ENCODE measurements around the gene FBXO24.
A peak's percentile ranks its signal among the peaks of the same experiment; 100 is the strongest.

Gene FBXO24

DNA sequence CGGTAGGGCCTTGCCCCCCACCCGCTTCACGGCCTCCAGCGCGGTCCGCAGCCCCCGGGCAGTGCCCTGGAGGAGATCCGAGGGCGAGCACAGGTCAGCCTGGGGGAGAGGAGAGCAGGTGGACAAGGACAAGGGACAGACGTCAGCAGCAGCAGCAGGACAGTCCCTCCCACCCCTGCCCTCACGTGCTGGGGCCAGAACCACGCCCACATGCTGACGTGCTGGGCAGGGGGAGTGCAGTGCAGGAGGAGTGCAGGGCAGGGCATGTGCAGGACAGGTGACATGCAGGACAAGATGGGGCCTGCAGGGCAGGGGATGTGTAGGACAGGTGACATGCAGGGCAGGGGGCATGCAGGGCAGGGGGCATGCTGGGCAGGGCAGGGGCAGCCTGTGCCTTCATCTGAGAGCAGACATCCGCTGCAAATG is 10.9 kb upstream of the FBXO24 start:
- no peak for DNase-seq

DNA sequence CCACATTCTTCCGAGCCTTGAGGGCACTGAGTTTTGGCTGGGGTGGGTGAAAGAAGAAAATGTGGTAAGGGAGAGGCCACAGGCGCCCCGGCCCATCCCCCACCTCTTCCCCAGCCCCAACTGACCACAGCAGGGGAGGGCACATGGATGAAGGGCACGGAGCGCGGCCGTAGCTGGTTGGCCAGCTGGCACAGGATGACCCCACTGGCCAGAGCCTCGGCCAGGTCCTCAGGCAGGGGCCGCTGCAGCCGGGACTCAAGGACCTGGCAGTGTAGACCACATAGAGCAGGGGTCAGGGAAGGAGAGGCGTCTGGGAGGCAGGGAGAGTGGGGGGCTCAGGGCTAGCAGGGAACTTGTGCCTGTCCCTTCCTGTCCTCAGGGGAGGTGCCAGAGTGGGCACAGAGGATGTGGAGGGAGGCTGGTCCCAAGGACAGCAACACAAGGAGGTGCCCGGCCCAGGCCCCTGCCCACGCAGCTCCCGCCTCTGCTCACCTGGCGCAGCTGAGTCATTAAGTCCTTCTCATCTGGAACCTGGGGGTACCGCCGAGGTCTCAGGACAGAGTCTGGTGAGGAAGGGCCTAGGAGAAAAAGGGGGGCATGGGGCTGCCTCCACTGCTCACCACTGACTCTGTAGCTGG is 10.3 kb upstream of the FBXO24 start:
- DNase-seq: no peak

GRCh38 chr7:100576384-100576993 is 9.6 kb upstream of the FBXO24 start:
- DNase-seq: no peak

DNA sequence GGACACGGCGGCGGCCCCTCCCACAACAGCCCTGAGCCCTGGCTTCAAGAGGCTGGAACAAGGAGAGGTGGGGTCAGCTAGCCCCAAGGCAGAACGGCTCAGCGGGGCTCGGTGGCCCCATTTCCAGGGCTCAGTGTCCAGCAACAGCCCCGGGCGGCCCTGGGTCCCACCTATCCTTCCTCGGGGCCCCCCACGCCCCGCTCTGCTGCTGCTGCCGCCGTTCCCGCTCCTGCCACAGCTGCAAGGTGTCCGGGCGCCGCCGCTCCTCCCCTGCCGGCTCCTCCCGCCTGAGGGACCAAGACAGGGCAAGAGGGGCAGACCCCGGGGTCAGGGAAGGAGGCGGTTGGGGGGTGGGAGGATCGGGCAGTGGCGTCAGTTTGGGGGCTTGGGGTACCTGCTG is 9.0 kb upstream of the FBXO24 start:
- no peak for DNase-seq

GRCh38 chr7:100577507-100577906 is 8.6 kb upstream of the FBXO24 start:
- DNase-seq: no peak

DNA sequence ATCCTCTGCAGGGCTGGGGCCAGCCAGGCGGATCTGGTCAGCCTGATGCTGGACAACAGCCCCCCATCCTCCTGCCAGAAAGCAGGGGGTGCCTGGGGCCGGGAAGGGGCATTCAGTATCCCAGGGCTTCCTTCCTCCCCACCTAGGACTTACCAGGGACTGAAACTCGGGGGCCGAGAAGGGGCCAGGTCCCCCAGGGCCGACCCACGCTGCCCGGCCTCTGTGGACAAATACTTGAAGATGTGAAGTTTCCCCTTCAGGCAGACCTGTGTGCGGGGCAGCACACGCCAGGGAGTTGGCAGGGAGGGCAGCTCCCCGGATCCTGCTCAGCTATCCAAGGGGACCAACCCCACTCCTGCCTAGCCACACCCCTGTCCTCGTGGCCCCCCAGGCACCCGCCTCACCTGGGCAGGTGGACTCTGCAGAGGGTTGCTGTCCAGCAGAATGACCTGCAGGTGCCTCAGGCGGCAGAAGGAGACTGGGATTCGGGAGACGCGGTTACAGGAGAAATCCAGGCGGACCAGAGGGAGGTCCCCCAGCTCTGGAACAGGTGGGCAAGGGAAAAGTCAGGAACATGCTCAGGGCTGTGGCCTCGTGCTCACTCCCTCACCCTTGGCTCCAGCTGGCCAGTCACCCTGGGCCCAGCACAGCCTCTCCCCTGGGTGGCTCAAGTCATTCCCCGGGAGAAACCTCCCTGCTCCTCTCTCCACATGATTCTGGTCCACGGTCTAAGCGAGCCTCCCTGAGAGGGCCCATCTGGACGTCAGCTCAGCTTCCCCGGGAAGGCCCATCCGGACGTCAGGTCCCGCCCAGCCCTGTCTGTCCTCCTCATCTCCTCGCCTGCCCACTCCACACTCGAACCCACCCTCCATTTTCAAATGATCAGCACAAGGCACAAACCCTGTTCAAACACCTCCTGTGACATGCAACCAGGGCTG is 7.6 kb upstream of the FBXO24 start:
- DNase-seq: no peak

DNA sequence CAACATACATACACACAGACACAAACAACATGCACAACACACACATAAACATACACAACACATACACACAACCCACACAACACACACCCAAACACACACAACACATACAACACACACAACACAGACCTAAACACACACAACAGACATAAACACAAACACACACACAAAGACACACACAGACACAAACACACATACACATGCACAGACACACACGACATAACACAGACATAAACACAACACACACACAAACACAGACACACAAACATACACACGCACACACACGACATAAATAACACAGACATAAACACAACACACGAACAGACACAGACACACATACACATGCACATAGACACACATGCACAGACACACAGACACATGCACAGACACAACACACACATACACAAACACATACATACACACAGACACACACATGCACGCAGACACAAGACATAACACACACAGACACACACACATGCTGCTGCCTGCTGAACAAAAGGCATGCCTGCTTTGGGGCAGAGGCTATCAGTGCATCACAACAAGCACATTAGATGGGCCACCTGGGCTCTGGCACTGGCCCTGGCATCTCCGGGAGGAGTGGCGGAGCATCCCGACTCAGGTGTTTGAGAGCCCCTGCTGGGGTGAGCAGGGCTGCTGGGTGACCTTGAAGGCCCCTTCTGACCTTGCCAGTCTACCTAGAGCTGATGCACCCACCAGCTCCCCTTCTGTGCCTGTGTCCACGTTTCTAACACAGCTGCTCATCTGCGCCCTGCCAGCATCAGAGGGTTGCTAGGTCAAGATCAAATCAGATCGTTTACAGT is 5.5 kb upstream of the FBXO24 start:
- DNase-seq: no peak

DNA sequence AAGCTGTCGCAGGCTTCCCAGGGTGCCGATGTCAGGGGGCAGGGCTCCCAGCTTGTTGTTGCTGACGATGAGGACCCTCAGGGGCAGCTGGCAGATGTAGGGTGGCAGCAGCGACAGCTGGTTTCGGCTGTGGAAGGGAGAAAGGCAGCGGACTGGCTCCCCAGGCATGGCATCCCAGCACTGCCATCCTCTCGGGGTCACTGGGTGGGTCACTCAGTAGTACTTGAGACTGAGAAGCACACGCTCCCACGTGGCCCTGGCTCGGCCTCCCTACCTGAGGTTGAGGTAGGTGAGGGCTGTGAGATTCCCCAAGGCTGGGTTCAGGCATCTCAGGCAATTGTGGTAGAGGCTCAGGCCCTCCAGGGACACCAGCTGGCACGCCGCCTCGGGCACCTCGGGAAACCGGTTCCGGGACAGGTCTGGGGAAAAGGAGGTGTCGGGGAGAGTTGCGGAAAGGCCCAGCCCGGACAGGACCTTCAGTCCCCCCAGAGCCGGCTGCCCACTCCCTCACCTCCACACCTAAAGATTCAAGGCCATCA is 4.0 kb upstream of the FBXO24 start:
- DNase-seq: no peak

DNA sequence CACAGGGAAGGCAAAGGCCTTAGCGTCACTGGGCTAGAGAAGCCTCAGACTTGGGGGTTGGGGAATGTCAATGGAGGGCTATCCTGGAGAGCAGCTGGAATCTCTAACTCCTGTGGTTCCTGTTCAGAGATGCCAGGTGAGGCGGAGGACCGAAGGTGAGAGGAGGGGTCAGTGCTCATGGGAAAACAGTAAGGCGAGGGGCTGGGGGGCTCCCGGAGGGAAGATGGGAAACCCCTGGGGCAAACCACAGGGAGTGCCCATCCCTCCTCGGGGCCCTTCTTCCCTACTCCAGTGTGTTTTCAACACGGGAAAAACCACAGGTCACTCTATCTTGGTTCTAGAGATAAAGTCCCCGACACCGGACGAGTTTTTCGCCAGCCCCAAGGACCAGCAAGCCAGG is 3.5 kb upstream of the FBXO24 start:
- no peak for DNase-seq

DNA sequence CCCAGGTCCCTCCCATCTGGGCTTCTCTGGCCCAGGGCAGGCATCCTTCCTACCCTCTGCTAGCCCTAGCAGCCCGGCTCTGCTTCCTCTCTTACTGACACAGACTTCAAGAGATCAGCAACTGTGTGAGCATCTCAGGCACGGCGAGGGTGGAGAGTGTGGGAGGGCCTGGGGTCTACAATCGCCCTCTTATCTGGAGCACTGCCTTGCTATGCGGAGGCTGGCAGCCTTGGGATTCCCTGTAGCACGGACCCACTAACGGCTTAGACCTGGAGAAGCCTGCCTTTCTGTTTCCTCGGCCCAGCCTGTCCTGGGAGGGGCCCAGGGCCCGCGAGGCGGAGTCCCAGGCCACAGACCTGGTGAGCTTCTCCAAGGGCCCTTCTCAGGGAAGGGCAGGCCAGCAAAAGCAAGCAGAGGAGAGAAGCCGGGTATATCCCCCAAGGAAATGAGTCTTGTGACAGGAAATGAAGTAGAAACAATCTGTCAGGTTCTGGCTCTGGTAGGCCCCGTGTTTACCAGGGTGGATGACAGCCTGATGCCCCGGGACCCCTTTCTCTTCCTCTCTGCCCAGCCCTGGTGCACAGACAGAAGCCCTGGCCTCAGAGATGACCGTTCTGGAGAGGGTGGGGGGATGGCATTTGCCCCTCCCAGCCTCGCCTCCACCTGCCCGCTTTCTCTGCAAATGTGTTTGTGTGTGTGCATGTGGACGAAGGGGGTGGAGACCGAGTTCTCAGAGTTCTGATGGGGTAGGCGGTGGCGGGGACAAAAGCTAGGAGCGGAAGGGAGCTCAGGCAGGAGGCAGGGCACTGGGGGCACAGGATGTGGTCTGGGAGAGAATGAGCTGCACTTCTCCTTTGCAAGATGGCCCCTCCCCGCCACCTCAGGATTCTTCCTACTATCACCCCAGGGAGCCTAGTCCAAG is 2.7 kb upstream of the FBXO24 start:
- no peak for DNase-seq

DNA sequence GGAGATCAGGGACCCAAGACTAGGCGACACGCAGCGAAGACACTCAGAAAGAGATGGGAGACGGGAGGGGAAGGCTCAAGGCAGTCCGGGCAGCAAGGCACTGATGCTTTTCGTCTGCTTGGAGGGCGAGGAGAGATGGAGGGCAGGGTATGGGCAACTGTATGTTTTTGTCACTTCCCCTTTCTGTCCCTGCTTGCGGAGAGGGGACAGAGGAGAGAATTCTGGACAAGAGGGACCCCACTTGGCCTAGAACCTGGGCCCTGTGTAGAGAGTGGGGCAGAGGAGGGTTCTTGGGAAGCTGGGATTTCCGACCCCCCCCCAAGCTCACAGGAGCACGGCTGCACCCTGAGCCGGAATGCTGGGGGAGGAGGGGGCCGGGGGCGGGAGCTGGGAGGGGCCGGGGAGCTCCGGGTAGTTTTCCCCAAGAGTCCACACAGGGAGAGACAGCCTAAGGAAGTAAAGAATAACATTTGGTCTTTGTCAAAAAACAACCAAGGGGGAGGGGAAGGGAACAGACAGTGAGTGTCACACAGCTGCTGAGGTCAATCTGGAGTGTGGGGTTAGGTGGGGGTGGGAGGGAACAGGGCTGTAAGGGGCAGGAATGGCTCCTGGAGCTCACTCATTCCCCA is 2.0 kb upstream of the FBXO24 start:
- DNase-seq: no peak

GRCh38 chr7:100584683-100585510 is 1.2 kb upstream of the FBXO24 start:
- DNase-seq: peak; percentile 51

GRCh38 chr7:100585511-100586265 is 440 bp upstream of the FBXO24 start, which contains the start of gene LRCH4:
Gene LRCH4 (minus strand): TSS chr7:100586129. CDS start chr7:100586100, 29 bp downstream.
- DNase-seq: no peak

GRCh38 chr7:100588438-100588837 is 2.3 kb downstream of the FBXO24 start:
- DNase-seq: no peak

DNA sequence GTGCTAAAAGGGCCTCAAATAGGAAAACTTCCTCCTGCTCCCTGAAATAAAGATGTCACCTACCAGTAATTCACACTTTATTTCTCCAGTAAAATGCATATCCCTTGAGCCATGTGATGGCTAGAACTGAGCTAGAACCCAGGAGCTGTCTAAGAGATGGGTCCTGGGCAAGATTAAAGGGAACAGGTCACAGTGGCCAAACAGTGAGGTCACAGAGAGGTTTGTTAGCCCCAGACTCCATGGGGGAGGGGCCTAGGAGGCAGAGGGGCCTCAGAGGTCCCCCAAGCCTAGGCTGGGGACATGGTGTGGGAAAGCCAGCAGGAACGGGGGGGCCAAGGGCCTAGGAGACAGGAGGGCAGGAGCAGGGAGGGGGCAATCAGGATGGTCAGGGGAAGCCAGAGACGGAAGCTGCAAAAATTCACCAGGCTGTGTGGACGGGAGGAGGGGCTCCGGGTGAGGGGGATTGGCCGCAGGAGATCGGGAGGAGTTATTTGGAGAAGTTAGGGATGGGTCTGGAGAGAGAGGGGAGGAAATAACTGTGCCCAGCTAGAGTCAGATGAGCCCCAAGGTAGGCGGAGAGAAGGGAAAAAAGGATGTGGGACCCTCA is 3.3 kb downstream of the FBXO24 start:
- DNase-seq: no peak

GRCh38 chr7:100590077-100590737 is 4.1 kb downstream of the FBXO24 start:
- DNase-seq: no peak

DNA sequence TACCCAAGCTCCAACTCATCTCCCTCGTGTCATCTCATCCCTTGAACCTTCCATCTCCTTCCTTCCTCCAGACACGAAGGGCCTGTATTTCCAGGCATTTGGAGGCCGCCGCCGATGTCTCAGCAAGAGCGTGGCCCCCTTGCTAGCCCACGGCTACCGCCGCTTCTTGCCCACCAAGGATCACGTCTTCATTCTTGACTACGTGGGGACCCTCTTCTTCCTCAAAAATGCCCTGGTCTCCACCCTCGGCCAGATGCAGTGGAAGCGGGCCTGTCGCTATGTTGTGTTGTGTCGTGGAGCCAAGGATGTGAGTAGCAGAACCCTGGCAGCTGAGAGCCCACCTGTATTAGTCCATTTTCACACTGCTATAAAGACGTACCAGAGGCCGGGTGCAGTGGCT is 5.5 kb downstream of the FBXO24 start:
- DNase-seq: no peak

GRCh38 chr7:100595188-100595587 is 9.1 kb downstream of the FBXO24 start:
- DNase-seq: no peak

Data from retina (tissue), 1 donor.